ENCODE measurements around the gene PADI2. TPM values are rescaled to one million over a fixed set of nuclear protein-coding genes. Genes with fewer than 3 reads are reported as not detected.

Gene PADI2
- total and polyA plus RNA-seq, 9 of the 15 experiments (the other 6 are each of a cell fraction or from before 2014, with no cell fraction given): 0.01 to 0.11 (median 0.01) TPM; not detected in 5

DNA sequence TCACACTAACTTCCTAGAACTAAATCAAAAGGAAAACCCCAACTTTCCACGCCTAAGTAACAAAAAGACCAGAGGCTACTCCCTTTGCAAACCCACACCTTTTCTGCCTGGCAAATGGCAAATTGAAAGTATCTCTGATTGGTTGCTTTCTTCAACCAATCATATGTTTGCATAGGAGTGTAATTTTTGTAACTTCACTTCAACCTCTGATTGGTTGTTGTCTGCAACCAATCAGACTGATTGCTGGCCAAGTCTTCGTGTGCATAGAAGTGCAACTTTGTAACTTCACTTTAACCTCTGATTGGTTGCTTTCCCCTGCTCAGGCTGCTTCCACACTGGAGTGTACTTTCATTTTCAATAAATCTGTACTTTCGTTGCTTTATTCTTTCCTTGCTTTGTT lies 36.9 kb upstream of the PADI2 start:
- Histone ChIP-seq H3K9me3 (replicated peaks; ENCODE audit: control insufficient read depth, insufficient read depth, low read depth, low read length) (0 out of 2 replicates have a peak, but pooled peaks cover 2% of the 10 kb centered on the region), H3K4me3 (no peak overlapping the region), H3K79me2 (ENCODE audit: control insufficient read depth, insufficient read depth, low read length) (no peaks in the 10 kb centered on the region), H4K20me1 (replicated peaks; ENCODE audit: control insufficient read depth, insufficient read depth, low read length) (no peaks in the 10 kb centered on the region), H3K27me3 (ENCODE audit: control insufficient read depth in 2 of 2, insufficient read depth in 2 of 2, low read length in 2 of 2) (no peaks in the 10 kb centered on the region), H3K36me3 (ENCODE audit: control insufficient read depth, insufficient read depth, low read length) (no peaks in the 10 kb centered on the region), H2AFZ (ENCODE audit: low read depth, low read length) (no peak overlapping the region), H3K4me1 (replicated peaks in 1 of 2; ENCODE audit: control insufficient read depth in 2 of 2, insufficient read depth in 2 of 2, low read length in 2 of 2) (no peaks in the 10 kb centered on the region), H3K4me2 (ENCODE audit: insufficient read depth, low read length) (no peak overlapping the region), H3K27ac (ENCODE audit: extremely low read depth, low read depth, low read length) (no peak overlapping the region), H3K9me1 (ENCODE audit: control insufficient read depth, insufficient read depth, low read length) (no peaks in the 10 kb centered on the region), H3K9ac (ENCODE audit: insufficient read depth in 1 of 2, low read depth in 2 of 2, low read length in 2 of 2) (no peak overlapping the region)
- no peak for FAIRE-seq
- in situ Hi-C loops (cut with MboI): no loop called here
- WGBS (ENCODE audit: insufficient coverage, low coverage, missing lambda C conversion rate): 0% methylated on average over 3 of the region's 3 CpGs
- ChIA-PET POLR2A (no interaction called here), CTCF (ENCODE audit: low intra/inter-chr PET ratio) (no interaction called here)
- no peak for DNase-seq (ENCODE audit: extremely low read depth in 1 of 4, low spot score in 3 of 4)
- BruUV-seq (replicated peaks): no TSS peak
- no peak for ATAC-seq
- intact Hi-C loops (cut with micrococcal nuclease): no loop called here
- TF ChIP-seq NR2C1 (IDR thresholded peaks at IDR 0.05) (no peak), NR2C1 (tag; IDR thresholded peaks at IDR 0.05) (no peak), NFYB (IDR thresholded peaks at IDR 0.05; ENCODE audit: extremely low read depth, insufficient read length) (no peak), HSF4 (CRISPR knock-in tag; IDR thresholded peaks at IDR 0.05; ENCODE audit: borderline replicate concordance) (no peak), KAT2B (IDR thresholded peaks at IDR 0.05; ENCODE audit: low read depth, low read length) (no peak), ZBTB43 (CRISPR knock-in tag; IDR thresholded peaks at IDR 0.05) (no peak), FOXA3 (CRISPR knock-in tag; conservative IDR thresholded peaks at IDR 0.05 in 1 of 2, IDR thresholded peaks at IDR 0.05 in 1 of 2) (no peak), RREB1 (CRISPR knock-in tag; IDR thresholded peaks at IDR 0.05) (no peak), AFF1 (IDR thresholded peaks at IDR 0.05; ENCODE audit: low read depth in 1 of 2, partially characterized antibody in 2 of 2) (no peak), YBX1 (IDR thresholded peaks at IDR 0.05) (no peak), ZNF165 (CRISPR knock-in tag; IDR thresholded peaks at IDR 0.05; ENCODE audit: borderline replicate concordance) (no peak)
